Panc1 (cell line): ENCODE data around the gene UBE2Q1. TPM values are rescaled to one million over a fixed set of nuclear protein-coding genes. Genes with fewer than 3 reads are reported as not detected.

Experiments
- ATAC-seq: fragments of 200-7000 bp; cut with Tn5 transposase; 2 replicates; pipeline ENCODE4 v1.9.1; 2020; ENCODE audit warnings: mild to moderate bottlenecking, moderate library complexity
- BruUV-seq: library from RNA; stranded (reverse); fragments of 400-500 nt; replicated peaks from 2 replicates; lab custom pipeline; 2021; lab: Mats Ljungman, UMichigan
- CTCF ChIA-PET: fragments of 300-600 bp; sonication (Branson Sonifier 250); formaldehyde crosslinking; loops from one replicate; lab custom pipeline; 2022; ENCODE audit warnings: antibody characterized with exemption; lab: Charles Lee
- POLR2A ChIA-PET: fragments of 300-600 bp; sonication (Branson Sonifier 250); formaldehyde crosslinking; loops from one replicate; lab custom pipeline; 2022; ENCODE audit warnings: antibody characterized with exemption; lab: Charles Lee
- DNase-seq: peaks from one replicate; pipeline ENCODE4 v3.0.0-alpha.2; 2010; ENCODE audit warnings: low read depth, low spot score
- H3K27ac ChIP-seq: 2 replicates; pipeline ENCODE4 v1.5.1; 2011; ENCODE audit warnings: mild to moderate bottlenecking, low read length, inconsistent platforms
- H3K27me3 ChIP-seq: fragments of 200-500 bp; sonication (Bioruptor generic); 2 replicates; pipeline ENCODE4 v1.6.0; 2014; ENCODE audit warnings: low read length, inconsistent platforms; ENCODE audit not compliant: control insufficient read depth, insufficient read depth
- H3K36me3 ChIP-seq: fragments of 200-500 bp; sonication (Bioruptor generic); 2 replicates; pipeline ENCODE4 v1.5.1; 2014; ENCODE audit warnings: inconsistent platforms, mild to moderate bottlenecking, low read length, moderate library complexity; ENCODE audit not compliant: control insufficient read depth, insufficient read depth
- H3K4me1 ChIP-seq: 2 replicates; pipeline ENCODE4 v1.5.1; 2011; ENCODE audit warnings: inconsistent platforms, mild to moderate bottlenecking, low read length, moderate library complexity; ENCODE audit not compliant: control insufficient read depth, insufficient read depth
- H3K4me3 ChIP-seq, 2 experiments: 2 replicates each; pipeline ENCODE4 v1.5.1; 2011 to 2012; ENCODE audit warnings: low read depth in 2 of 2, low read length in 2 of 2, mild to moderate bottlenecking in 2 of 2, inconsistent platforms in 1 of 2, moderate library complexity in 1 of 2
- H3K9me3 ChIP-seq: fragments of 200-500 bp; sonication (Bioruptor generic); 2 replicates; pipeline ENCODE4 v1.5.1; 2014; ENCODE audit warnings: low read depth, mild to moderate bottlenecking, inconsistent platforms, low read length, moderate library complexity; ENCODE audit not compliant: control insufficient read depth, insufficient read depth
- POLR2AphosphoS5 ChIP-seq: IDR thresholded peaks from 2 replicates; pipeline ENCODE4 v1.6.1; 2012; ENCODE audit warnings: mild to moderate bottlenecking, low read depth, low read length, moderate library complexity
- SIN3A ChIP-seq: IDR thresholded peaks from 2 replicates; pipeline ENCODE4 v1.6.1; 2012; ENCODE audit warnings: low read depth, mild to moderate bottlenecking, low read length, moderate library complexity, borderline replicate concordance; ENCODE audit not compliant: insufficient read depth
- TCF7L2 ChIP-seq: IDR thresholded peaks from 2 replicates; pipeline ENCODE4 v1.6.1; 2011; ENCODE audit warnings: mild to moderate bottlenecking, low read depth, low read length, inconsistent platforms
- in situ Hi-C: cut with HindIII; loops from 2 replicates; pipeline ENCODE4 v1.10.0; 2016; ENCODE audit warnings: low sequenced_read_pairs, low pct_unique_long_range_greater_than_20kb
- intact Hi-C: fragments of 100-400 bp; cut with micrococcal nuclease; formaldehyde crosslinking; loops from one replicate; pipeline ENCODE4 v1.10.0; 2022; ENCODE audit not compliant: unreplicated experiment
- total RNA-seq: library from RNA; stranded (reverse); gene quantifications from one replicate; pipeline ENCODE4 v1.2.1, GENCODE V29; 2021; ENCODE audit not compliant: unreplicated experiment
- TF ChIP-seq, protein P1 (sequence below): fragments of 450-650 bp; IDR thresholded peaks from 2 replicates; pipeline ENCODE4 v1.5.1; 2017; ENCODE audit warnings: mild to moderate bottlenecking
- TF ChIP-seq, protein P2 (sequence below), 2 experiments: IDR thresholded peaks; 2 replicates each; pipeline ENCODE4 v1.6.1; 2011 to 2012; ENCODE audit warnings: low read depth in 2 of 2, control low read depth in 1 of 2, low read length in 1 of 2, mild to moderate bottlenecking in 1 of 2, moderate library complexity in 1 of 2; ENCODE audit not compliant: insufficient read depth in 1 of 2

UBE2Q1 gene
- total RNA-seq, 1 experiment from 2014 or later = 96.0 TPM

- TF ChIP-seq POLR2AphosphoS5 (no peak), SIN3A (no peak), TCF7L2 (no peak)
- TF ChIP-seq, protein P1, sequence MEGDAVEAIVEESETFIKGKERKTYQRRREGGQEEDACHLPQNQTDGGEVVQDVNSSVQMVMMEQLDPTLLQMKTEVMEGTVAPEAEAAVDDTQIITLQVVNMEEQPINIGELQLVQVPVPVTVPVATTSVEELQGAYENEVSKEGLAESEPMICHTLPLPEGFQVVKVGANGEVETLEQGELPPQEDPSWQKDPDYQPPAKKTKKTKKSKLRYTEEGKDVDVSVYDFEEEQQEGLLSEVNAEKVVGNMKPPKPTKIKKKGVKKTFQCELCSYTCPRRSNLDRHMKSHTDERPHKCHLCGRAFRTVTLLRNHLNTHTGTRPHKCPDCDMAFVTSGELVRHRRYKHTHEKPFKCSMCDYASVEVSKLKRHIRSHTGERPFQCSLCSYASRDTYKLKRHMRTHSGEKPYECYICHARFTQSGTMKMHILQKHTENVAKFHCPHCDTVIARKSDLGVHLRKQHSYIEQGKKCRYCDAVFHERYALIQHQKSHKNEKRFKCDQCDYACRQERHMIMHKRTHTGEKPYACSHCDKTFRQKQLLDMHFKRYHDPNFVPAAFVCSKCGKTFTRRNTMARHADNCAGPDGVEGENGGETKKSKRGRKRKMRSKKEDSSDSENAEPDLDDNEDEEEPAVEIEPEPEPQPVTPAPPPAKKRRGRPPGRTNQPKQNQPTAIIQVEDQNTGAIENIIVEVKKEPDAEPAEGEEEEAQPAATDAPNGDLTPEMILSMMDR = no peak
- TF ChIP-seq, protein P2, sequence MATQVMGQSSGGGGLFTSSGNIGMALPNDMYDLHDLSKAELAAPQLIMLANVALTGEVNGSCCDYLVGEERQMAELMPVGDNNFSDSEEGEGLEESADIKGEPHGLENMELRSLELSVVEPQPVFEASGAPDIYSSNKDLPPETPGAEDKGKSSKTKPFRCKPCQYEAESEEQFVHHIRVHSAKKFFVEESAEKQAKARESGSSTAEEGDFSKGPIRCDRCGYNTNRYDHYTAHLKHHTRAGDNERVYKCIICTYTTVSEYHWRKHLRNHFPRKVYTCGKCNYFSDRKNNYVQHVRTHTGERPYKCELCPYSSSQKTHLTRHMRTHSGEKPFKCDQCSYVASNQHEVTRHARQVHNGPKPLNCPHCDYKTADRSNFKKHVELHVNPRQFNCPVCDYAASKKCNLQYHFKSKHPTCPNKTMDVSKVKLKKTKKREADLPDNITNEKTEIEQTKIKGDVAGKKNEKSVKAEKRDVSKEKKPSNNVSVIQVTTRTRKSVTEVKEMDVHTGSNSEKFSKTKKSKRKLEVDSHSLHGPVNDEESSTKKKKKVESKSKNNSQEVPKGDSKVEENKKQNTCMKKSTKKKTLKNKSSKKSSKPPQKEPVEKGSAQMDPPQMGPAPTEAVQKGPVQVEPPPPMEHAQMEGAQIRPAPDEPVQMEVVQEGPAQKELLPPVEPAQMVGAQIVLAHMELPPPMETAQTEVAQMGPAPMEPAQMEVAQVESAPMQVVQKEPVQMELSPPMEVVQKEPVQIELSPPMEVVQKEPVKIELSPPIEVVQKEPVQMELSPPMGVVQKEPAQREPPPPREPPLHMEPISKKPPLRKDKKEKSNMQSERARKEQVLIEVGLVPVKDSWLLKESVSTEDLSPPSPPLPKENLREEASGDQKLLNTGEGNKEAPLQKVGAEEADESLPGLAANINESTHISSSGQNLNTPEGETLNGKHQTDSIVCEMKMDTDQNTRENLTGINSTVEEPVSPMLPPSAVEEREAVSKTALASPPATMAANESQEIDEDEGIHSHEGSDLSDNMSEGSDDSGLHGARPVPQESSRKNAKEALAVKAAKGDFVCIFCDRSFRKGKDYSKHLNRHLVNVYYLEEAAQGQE (IDR thresholded peaks at IDR 0.05; ENCODE audit: insufficient read depth in 1 of 2, low read depth in 2 of 2, low read length in 1 of 2) = no peak
- DNase-seq = no peak
Observed at GRCh38 chr1:154520333-154520732, 38.1 kb downstream of the UBE2Q1 start.

GRCh38 chr1:154519591-154519991 lies 38.9 kb downstream of the UBE2Q1 start:
- intact Hi-C loops = no loop called here
- ATAC-seq = no peak

More at GRCh38 chr1:154520333-154520732, 38.1 kb downstream of the UBE2Q1 start:
- no peaks in the 10 kb centered on the region for H3K9me3 ChIP-seq
- H3K4me3 ChIP-seq = no peak overlapping the region
- H3K4me1 ChIP-seq = no peaks in the 10 kb centered on the region
- no peak for ATAC-seq
- in situ Hi-C loops = no loop called here
- intact Hi-C loops = no loop called here
- no peaks in the 10 kb centered on the region for H3K36me3 ChIP-seq
- no TSS peak for BruUV-seq
- ChIA-PET POLR2A (no interaction called here), CTCF (no interaction called here)
- H3K27ac ChIP-seq = no peak overlapping the region
- H3K27me3 ChIP-seq = no peaks in the 10 kb centered on the region

More at GRCh38 chr1:154519591-154519991, 38.9 kb downstream of the UBE2Q1 start:
- Histone ChIP-seq H3K9me3 (no peaks in the 10 kb centered on the region), H3K27ac (no peak overlapping the region), H3K4me1 (no peaks in the 10 kb centered on the region), H3K27me3 (no peaks in the 10 kb centered on the region), H3K4me3 (no peak overlapping the region), H3K36me3 (no peaks in the 10 kb centered on the region)
- in situ Hi-C loops = no loop called here
- POLR2A ChIA-PET = no interaction called here
- CTCF ChIA-PET = no interaction called here
- no peak for DNase-seq
- TF ChIP-seq, protein P1 = no peak
- TF ChIP-seq TCF7L2 (no peak), POLR2AphosphoS5 (no peak), SIN3A (no peak)
- TF ChIP-seq, protein P2 (IDR thresholded peaks at IDR 0.05; ENCODE audit: insufficient read depth in 1 of 2, low read depth in 2 of 2, low read length in 1 of 2) = no peak
- no TSS peak for BruUV-seq
